Lower leg skin (tissue), 4 donors: ENCODE data around the gene DNAH12. TPM values are rescaled to one million over a fixed set of nuclear protein-coding genes. Genes with fewer than 3 reads are reported as not detected.

Source experiments
- DNase-seq, 2 donors: peaks; one replicate each; pipeline ENCODE4 v3.0.0-alpha.2; 2019; ENCODE audit warnings: low spot score in 2 of 2
- H3K4me3 ChIP-seq: fragments of 200-600 bp; sonication (generic); 2 replicates; pipeline ENCODE4 v1.5.1; 2017; ENCODE audit warnings: mild to moderate bottlenecking, low read depth; ENCODE audit not compliant: poor library complexity, severe bottlenecking
- POLR2A ChIP-seq, 2 donors: fragments of 450-650 bp; IDR thresholded peaks; one replicate each; pipeline ENCODE4 v1.6.1; 2016 to 2017; ENCODE audit warnings: antibody characterized with exemption in 2 of 2, mild to moderate bottlenecking in 1 of 2, moderate library complexity in 1 of 2
- WGBS, 2 donors: methylation state at CpG; one replicate each; pipeline ENCODE4 v1.1.5; 2018; 5-methylcytosine and 5-hydroxymethylcytosine counted together
- intact Hi-C: fragments of 100-400 bp; cut with DNase I; formaldehyde crosslinking; loops from one replicate; pipeline ENCODE4 v1.15.0; 2023; ENCODE audit warnings: low total_unique reads
- total RNA-seq, 4 donors: library from RNA; depleted of rRNA; stranded (reverse); fragments of >200 nt; gene quantifications; one replicate each; pipeline ENCODE4 v1.1.0, GENCODE V29; 2016
- TF ChIP-seq, protein P1 (sequence below), 3 donors: fragments of 450-650 bp; IDR thresholded peaks; one replicate each; pipeline ENCODE4 v1.5.1; 2016; ENCODE audit warnings: antibody characterized with exemption in 3 of 3, mild to moderate bottlenecking in 3 of 3, moderate library complexity in 2 of 3

Gene DNAH12, protein sequence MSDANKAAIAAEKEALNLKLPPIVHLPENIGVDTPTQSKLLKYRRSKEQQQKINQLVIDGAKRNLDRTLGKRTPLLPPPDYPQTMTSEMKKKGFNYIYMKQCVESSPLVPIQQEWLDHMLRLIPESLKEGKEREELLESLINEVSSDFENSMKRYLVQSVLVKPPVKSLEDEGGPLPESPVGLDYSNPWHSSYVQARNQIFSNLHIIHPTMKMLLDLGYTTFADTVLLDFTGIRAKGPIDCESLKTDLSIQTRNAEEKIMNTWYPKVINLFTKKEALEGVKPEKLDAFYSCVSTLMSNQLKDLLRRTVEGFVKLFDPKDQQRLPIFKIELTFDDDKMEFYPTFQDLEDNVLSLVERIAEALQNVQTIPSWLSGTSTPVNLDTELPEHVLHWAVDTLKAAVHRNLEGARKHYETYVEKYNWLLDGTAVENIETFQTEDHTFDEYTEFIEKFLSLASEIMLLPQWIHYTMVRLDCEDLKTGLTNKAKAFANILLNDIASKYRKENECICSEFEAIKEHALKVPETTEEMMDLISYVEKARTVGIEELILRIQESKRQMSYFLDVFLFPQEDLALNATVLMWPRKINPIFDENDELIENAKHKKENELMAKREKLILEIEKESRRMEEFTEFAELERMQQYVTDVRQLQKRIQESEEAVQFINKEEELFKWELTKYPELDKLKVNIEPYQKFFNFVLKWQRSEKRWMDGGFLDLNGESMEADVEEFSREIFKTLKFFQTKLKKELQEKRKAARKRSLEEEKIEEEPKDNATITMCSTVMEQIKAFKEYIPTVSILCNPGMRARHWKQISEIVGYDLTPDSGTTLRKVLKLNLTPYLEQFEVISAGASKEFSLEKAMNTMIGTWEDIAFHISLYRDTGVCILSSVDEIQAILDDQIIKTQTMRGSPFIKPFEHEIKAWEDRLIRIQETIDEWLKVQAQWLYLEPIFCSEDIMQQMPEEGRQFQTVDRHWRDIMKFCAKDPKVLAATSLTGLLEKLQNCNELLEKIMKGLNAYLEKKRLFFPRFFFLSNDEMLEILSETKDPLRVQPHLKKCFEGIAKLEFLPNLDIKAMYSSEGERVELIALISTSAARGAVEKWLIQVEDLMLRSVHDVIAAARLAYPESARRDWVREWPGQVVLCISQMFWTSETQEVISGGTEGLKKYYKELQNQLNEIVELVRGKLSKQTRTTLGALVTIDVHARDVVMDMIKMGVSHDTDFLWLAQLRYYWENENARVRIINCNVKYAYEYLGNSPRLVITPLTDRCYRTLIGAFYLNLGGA (N-terminal part only)
- under 1 TPM in 2 of 4 donors, not detected in 2; under 0.01 to 0.03 TPM for total RNA-seq

DNA sequence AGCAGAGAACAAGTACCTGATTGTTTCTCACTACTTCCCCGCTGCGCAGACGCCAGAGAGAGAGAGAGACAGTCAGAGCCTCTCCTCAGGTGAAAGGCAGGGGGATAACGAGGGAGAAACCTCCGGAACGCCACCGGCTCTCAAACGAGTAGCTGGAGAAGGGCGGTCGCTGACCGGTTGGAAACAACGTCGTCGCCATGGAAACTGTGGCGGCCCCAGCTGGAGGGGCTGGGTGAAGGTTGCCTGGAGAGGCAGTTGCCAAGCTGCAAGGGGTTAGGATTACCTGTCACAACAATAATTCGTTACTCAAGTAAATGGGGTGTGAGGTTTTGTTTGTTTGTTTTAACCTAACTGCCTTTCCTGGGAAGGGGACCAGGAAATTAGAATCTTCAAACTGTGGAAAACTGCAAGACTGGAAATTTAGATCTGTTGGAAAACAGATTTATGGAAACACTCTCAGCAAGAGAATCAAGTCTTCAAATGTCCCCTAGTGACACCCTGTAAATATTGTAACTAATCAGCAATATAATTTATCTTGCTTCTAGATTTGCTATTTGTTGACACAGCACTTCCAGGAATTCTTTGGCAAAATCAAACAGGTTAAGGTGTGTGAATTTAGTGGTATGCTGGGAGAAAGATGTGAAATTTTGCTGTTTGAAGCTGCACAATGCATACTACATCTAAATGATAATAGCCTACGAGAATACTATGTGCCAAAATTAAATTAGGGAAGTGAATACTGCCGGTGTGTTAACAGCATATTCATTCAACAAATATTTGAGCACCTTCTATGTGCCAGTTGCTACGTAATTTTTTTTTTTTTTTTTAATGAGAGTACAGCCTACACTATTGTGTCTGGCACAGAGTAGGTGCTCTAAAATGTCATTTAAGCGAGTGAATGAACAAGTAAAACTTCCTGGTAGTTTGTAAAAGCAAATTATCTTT is at the start of gene DNAH12:
TSS of gene DNAH12 (minus strand) at position 164 of the 945 bp plus-strand sequence. CDS start 1,474 bp downstream, outside the sequence.
- TF ChIP-seq, protein P1, sequence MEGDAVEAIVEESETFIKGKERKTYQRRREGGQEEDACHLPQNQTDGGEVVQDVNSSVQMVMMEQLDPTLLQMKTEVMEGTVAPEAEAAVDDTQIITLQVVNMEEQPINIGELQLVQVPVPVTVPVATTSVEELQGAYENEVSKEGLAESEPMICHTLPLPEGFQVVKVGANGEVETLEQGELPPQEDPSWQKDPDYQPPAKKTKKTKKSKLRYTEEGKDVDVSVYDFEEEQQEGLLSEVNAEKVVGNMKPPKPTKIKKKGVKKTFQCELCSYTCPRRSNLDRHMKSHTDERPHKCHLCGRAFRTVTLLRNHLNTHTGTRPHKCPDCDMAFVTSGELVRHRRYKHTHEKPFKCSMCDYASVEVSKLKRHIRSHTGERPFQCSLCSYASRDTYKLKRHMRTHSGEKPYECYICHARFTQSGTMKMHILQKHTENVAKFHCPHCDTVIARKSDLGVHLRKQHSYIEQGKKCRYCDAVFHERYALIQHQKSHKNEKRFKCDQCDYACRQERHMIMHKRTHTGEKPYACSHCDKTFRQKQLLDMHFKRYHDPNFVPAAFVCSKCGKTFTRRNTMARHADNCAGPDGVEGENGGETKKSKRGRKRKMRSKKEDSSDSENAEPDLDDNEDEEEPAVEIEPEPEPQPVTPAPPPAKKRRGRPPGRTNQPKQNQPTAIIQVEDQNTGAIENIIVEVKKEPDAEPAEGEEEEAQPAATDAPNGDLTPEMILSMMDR (IDR thresholded peaks at IDR 0.05) = no peak
- TF ChIP-seq POLR2A (IDR thresholded peaks at IDR 0.05) = no peak
- 7 to 9% methylated on average over 20 of the region's 20 CpGs for WGBS, 2 donors
- no peak within 1 kb of the TSS for H3K4me3 ChIP-seq
- intact Hi-C loops = no loop called here
- DNase-seq = peak in 1 of 2 donors; percentile 80

DNA sequence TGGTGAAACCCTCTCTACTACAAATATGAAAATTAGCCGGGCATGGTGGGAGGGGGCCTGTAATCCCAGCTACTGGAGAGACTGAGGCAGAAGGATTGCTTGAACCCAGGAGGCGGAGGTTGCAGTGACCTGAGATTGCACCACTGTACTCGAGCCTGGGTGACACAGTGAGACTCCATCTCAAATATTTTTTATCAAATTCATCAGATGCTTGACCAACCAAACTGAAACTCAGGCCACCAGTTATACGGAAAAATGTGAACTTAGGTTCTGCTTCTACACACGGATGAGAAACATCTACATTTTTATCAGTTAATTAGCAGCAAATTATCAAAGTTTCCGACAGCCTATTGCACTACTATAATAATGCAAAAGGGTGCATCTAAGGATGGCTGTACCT is 48.2 kb upstream of the DNAH12 start:
- 59 to 64% methylated on average over 6 of the region's 6 CpGs for WGBS, 2 donors
- no peak overlapping the region for H3K4me3 ChIP-seq
- DNase-seq = no peak
- TF ChIP-seq, protein P1 (IDR thresholded peaks at IDR 0.05) = no peak
- no peak for TF ChIP-seq POLR2A (IDR thresholded peaks at IDR 0.05)
- intact Hi-C loops = no loop called here

DNA sequence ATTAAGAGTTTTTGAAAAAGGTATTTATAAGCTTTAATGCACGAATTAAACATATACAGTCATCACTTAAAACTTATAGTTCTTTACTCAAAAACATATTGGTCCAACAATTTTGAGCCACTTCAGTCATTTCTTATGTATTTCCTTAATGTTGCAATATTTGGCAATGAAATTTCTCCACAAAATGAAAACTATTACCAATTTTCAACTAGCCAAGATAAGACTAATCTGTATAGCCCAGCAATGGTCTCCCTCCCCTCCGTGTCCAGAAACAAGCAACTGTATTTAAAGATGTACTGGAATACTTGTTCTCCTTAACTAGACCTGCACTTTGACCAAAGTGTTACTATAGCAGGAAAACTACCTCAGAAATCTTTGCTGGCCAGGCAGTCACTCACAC is 43.8 kb upstream of the DNAH12 start:
- intact Hi-C loops = no loop called here
- no peak overlapping the region for H3K4me3 ChIP-seq
- WGBS, 2 donors = 77 to 79% methylated on average over 2 of the region's 2 CpGs
- TF ChIP-seq, protein P1 (IDR thresholded peaks at IDR 0.05) = no peak
- no peak for TF ChIP-seq POLR2A (IDR thresholded peaks at IDR 0.05)
- no peak for DNase-seq

DNA sequence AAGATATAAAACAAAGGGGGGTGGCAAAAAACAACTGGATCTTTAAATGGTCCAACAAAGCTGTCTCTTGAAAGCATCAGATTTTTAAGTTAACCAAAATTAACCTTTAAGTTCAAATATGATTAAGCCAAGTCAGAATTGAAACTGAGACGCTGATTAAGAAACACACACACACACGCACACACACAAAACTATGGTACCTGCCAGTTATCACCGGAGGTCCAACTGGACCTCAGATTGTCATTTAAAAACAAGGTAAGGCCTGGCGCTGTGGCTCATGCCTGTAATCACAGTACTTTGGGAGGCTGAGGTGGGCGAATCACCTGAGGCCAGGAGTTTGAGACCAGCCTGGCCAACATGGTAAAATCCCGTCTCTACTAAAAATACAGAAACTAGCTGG is 42.6 kb upstream of the DNAH12 start:
- no peak for TF ChIP-seq POLR2A (IDR thresholded peaks at IDR 0.05)
- TF ChIP-seq, protein P1 (IDR thresholded peaks at IDR 0.05) = no peak
- H3K4me3 ChIP-seq = no peak overlapping the region
- intact Hi-C loops = no loop called here
- no peak for DNase-seq
- 71 to 86% methylated on average over 6 of the region's 6 CpGs for WGBS, 2 donors
